GM21786 (cell line): ENCODE data around the gene GLRX5.

ENCODE experiments used
- ATAC-seq: cut with Tn5 transposase; IDR thresholded peaks from one replicate; pipeline ENCODE4 v1.9.1; 2021; ENCODE audit not compliant: unreplicated experiment

GLRX5 gene

GRCh38 chr14:95531969-95532368, 2.9 kb upstream of the GLRX5 start:
- ATAC-seq: no peak

- ATAC-seq: no peak
Measured at GRCh38 chr14:95533391-95533821, 1.4 kb upstream of the GLRX5 start.

GRCh38 chr14:95533822-95534221, 1.0 kb upstream of the GLRX5 start:
- no peak for ATAC-seq

GRCh38 chr14:95535226-95536021, 574 bp downstream of the GLRX5 start:
- ATAC-seq: no peak

- ATAC-seq: no peak
Measured at GRCh38 chr14:95536036-95536593, 1.3 kb downstream of the GLRX5 start.

GRCh38 chr14:95536671-95537070, 1.8 kb downstream of the GLRX5 start:
- ATAC-seq: no peak

GRCh38 chr14:95537298-95538089, 2.6 kb downstream of the GLRX5 start:
- no peak for ATAC-seq

GRCh38 chr14:95538801-95539509, 4.1 kb downstream of the GLRX5 start:
- ATAC-seq: no peak

GRCh38 chr14:95540236-95540855, 5.5 kb downstream of the GLRX5 start:
- ATAC-seq: no peak

- ATAC-seq: no peak
Measured at GRCh38 chr14:95541346-95541745, 6.5 kb downstream of the GLRX5 start.

GRCh38 chr14:95541932-95542930, 7.4 kb downstream of the GLRX5 start:
- ATAC-seq: no peak

GRCh38 chr14:95543021-95543420, 8.2 kb downstream of the GLRX5 start:
- no peak for ATAC-seq

GRCh38 chr14:95544588-95544987, 9.7 kb downstream of the GLRX5 start:
- no peak for ATAC-seq

- ATAC-seq: no peak
Measured at GRCh38 chr14:95545515-95546168, 10.8 kb downstream of the GLRX5 start.

- ATAC-seq: no peak
Measured at GRCh38 chr14:95547272-95547625, 12.4 kb downstream of the GLRX5 start.

GRCh38 chr14:95547626-95548327, 12.9 kb downstream of the GLRX5 start:
- ATAC-seq: no peak

GRCh38 chr14:95548328-95548929, 13.6 kb downstream of the GLRX5 start:
- ATAC-seq: no peak
